ENCODE measurements around the gene ARID1B.
A peak's percentile ranks its signal among the peaks of the same experiment; 100 is the strongest.

The ARID1B gene

GRCh38 chr6:157137501-157137900 is 360.3 kb downstream of the ARID1B start:
- ATAC-seq (ENCODE audit: insufficient read depth, low read depth) (no peak), DNase-seq (no peak)
- Histone ChIP-seq H3K27me3 (ENCODE audit: insufficient read depth, low read length, poor library complexity) (no peaks in the 10 kb centered on the region), H3K4me2 (ENCODE audit: insufficient read depth, low read length) (no peak overlapping the region), H3K79me2 (ENCODE audit: insufficient read depth, low read length) (no peaks in the 10 kb centered on the region), H3K4me1 (ENCODE audit: insufficient read depth, low read length) (no peaks in the 10 kb centered on the region), H3K9me3 (ENCODE audit: insufficient read depth, low read length, severe bottlenecking) (no peaks in the 10 kb centered on the region), H3K4me3 (ENCODE audit: low read depth in 1 of 2, low read length in 2 of 2) (no peak overlapping the region), H4K20me1 (ENCODE audit: insufficient read depth, low read length) (peaks cover 7% of the 10 kb centered on the region), H3K27ac (ENCODE audit: low read length) (no peak overlapping the region), H3K36me3 (ENCODE audit: insufficient read depth, low read length) (peaks cover 77% of the 10 kb centered on the region), H3K9ac (ENCODE audit: low read depth, low read length) (no peak overlapping the region), H2AFZ (ENCODE audit: low read depth, low read length) (no peak overlapping the region)
- TF ChIP-seq, protein P1, sequence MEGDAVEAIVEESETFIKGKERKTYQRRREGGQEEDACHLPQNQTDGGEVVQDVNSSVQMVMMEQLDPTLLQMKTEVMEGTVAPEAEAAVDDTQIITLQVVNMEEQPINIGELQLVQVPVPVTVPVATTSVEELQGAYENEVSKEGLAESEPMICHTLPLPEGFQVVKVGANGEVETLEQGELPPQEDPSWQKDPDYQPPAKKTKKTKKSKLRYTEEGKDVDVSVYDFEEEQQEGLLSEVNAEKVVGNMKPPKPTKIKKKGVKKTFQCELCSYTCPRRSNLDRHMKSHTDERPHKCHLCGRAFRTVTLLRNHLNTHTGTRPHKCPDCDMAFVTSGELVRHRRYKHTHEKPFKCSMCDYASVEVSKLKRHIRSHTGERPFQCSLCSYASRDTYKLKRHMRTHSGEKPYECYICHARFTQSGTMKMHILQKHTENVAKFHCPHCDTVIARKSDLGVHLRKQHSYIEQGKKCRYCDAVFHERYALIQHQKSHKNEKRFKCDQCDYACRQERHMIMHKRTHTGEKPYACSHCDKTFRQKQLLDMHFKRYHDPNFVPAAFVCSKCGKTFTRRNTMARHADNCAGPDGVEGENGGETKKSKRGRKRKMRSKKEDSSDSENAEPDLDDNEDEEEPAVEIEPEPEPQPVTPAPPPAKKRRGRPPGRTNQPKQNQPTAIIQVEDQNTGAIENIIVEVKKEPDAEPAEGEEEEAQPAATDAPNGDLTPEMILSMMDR (IDR thresholded peaks at IDR 0.05; ENCODE audit: borderline replicate concordance, extremely low read depth, low read length, poor library complexity, severe bottlenecking) = no peak
- no peak for TF ChIP-seq EZH2 (IDR thresholded peaks at IDR 0.05; ENCODE audit: borderline replicate concordance, low read depth, low read length, severe bottlenecking)

GRCh38 chr6:157139054-157139708 is 362.0 kb downstream of the ARID1B start:
- peaks cover 9% of the 10 kb centered on the region for H4K20me1 ChIP-seq (ENCODE audit: insufficient read depth, low read length)
- H3K4me3 ChIP-seq (ENCODE audit: low read depth in 1 of 2, low read length in 2 of 2) = no peak overlapping the region
- H3K9ac ChIP-seq (ENCODE audit: low read depth, low read length) = no peak overlapping the region
- no peak overlapping the region for H3K27ac ChIP-seq (ENCODE audit: low read length)
- no peaks in the 10 kb centered on the region for H3K9me3 ChIP-seq (ENCODE audit: insufficient read depth, low read length, severe bottlenecking)
- H3K27me3 ChIP-seq (ENCODE audit: insufficient read depth, low read length, poor library complexity) = no peaks in the 10 kb centered on the region
- no peaks in the 10 kb centered on the region for H3K79me2 ChIP-seq (ENCODE audit: insufficient read depth, low read length)
- H3K4me1 ChIP-seq (ENCODE audit: insufficient read depth, low read length) = no peaks in the 10 kb centered on the region
- H3K4me2 ChIP-seq (ENCODE audit: insufficient read depth, low read length) = no peak overlapping the region
- TF ChIP-seq EZH2 (IDR thresholded peaks at IDR 0.05; ENCODE audit: borderline replicate concordance, low read depth, low read length, severe bottlenecking) = no peak
- TF ChIP-seq, protein P1 (IDR thresholded peaks at IDR 0.05; ENCODE audit: borderline replicate concordance, extremely low read depth, low read length, poor library complexity, severe bottlenecking) = peak; percentile 45
- ATAC-seq (ENCODE audit: insufficient read depth, low read depth) (peak; percentile 67; the same call in 2 of the 3 replicates), DNase-seq (peak; percentile 13)
- no peak overlapping the region for H2AFZ ChIP-seq (ENCODE audit: low read depth, low read length)
- peaks cover 68% of the 10 kb centered on the region for H3K36me3 ChIP-seq (ENCODE audit: insufficient read depth, low read length)

GRCh38 chr6:157143171-157143889 is 366.2 kb downstream of the ARID1B start:
- ATAC-seq (ENCODE audit: insufficient read depth, low read depth) = no peak
- Histone ChIP-seq H3K36me3 (ENCODE audit: insufficient read depth, low read length) (peaks cover 48% of the 10 kb centered on the region), H3K79me2 (ENCODE audit: insufficient read depth, low read length) (no peaks in the 10 kb centered on the region), H3K4me1 (ENCODE audit: insufficient read depth, low read length) (no peaks in the 10 kb centered on the region), H3K4me3 (ENCODE audit: low read depth in 1 of 2, low read length in 2 of 2) (no peak overlapping the region), H2AFZ (ENCODE audit: low read depth, low read length) (no peak overlapping the region), H3K9me3 (ENCODE audit: insufficient read depth, low read length, severe bottlenecking) (no peaks in the 10 kb centered on the region), H4K20me1 (ENCODE audit: insufficient read depth, low read length) (peaks cover 14% of the 10 kb centered on the region), H3K27me3 (ENCODE audit: insufficient read depth, low read length, poor library complexity) (no peaks in the 10 kb centered on the region), H3K9ac (ENCODE audit: low read depth, low read length) (no peak overlapping the region), H3K4me2 (ENCODE audit: insufficient read depth, low read length) (no peak overlapping the region), H3K27ac (ENCODE audit: low read length) (no peak overlapping the region)
- DNase-seq = no peak
- TF ChIP-seq, protein P1 (IDR thresholded peaks at IDR 0.05; ENCODE audit: borderline replicate concordance, extremely low read depth, low read length, poor library complexity, severe bottlenecking) = no peak
- no peak for TF ChIP-seq EZH2 (IDR thresholded peaks at IDR 0.05; ENCODE audit: borderline replicate concordance, low read depth, low read length, severe bottlenecking)

All from DND-41 (cell line).